ENCODE data around the gene FAP.
A peak's percentile ranks its signal among the peaks of the same experiment; 100 is the strongest.

Gene FAP, protein sequence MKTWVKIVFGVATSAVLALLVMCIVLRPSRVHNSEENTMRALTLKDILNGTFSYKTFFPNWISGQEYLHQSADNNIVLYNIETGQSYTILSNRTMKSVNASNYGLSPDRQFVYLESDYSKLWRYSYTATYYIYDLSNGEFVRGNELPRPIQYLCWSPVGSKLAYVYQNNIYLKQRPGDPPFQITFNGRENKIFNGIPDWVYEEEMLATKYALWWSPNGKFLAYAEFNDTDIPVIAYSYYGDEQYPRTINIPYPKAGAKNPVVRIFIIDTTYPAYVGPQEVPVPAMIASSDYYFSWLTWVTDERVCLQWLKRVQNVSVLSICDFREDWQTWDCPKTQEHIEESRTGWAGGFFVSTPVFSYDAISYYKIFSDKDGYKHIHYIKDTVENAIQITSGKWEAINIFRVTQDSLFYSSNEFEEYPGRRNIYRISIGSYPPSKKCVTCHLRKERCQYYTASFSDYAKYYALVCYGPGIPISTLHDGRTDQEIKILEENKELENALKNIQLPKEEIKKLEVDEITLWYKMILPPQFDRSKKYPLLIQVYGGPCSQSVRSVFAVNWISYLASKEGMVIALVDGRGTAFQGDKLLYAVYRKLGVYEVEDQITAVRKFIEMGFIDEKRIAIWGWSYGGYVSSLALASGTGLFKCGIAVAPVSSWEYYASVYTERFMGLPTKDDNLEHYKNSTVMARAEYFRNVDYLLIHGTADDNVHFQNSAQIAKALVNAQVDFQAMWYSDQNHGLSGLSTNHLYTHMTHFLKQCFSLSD

DNA sequence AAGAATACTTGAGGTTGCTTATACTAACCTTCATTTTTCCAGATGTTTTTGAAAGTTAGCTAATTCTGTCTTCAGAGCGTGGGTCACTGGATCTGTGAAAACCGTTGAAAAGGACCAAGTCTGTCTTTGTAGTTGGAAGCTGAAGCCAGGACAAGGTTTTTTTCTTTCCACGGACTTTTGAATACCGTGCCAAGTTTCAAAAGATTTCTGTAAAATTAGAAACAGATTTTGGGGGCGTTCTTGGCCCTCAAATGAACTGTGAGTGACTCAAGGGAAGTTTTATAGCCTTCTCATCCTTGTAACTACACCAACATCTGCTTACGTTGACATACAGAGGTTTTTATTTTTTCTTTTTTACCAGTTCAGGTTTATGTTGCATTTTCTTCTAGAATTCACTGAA lies at the start of gene FAP:
Gene FAP, minus strand, starts transcription at position 152 of the 400 bp plus-strand sequence. Its CDS starts 118 bp downstream, at position 34.
- no peak for DNase-seq (ENCODE audit: low spot score)

DNA sequence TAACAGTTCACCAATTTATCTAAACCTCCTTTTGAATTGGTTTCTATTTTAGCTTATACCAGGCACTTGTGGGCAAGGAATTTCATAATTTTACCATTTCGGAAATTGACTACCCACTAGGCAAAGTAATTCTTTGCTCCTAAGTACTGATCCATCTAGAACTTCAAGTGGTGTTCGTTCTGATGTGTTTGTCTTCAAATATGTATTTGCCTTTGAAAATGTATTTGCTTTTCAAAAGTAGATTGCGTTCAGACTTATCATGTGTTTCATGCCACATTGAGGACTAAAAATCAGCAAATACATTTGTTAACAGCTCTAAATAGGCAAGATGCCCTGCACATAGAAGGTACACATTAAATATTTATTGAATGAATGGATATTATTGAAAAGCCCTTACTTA lies 48.5 kb upstream of the FAP start:
- DNase-seq (ENCODE audit: low spot score): no peak

DNA sequence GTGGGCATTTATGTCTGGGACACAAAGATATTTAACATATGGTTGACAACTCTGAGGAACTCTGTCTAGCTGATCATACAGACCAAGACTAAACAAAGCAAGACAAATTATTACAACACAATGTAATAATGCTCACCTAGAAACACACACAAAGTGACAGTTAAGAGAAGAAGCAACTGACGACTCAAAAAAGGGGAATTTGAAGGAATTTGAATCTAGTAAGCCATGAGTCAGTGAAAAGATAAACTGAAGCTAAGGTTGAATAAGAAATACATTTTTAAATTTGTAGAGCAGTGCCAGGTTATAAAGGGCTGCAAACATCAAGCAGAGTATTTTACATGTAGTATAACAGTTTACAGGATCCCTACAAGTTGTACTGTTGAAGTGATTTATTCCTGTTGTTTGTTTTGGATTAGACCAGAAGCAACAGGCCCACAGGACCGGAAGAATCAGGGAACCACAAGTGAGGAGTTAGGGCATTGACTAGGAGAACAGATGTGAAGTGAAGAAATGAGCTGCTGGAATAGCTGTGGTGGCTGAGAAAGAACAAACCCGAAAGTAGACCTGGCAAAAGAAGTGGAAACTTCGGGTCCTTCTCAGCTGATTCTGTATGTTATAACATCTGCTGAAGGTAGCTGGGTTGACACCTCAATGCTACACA lies 39.6 kb upstream of the FAP start:
- no peak for DNase-seq (ENCODE audit: low spot score)

DNA sequence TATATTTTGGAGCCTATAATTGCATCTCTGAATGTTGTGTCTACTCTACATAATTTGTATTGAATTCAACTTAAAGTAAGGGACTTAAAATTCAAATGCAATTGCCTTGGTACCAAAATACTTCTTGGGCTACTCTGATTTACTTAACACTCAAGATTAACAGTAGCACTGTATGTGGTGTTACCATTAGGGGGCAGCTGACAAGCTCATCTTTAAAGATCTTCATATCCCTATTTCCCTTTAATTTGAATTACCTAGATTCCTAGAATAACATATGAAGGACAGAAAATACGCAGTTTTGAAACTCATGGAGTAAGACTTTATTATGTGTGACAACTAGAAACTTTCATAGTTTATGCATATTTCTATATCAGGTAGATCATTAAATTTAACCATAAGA lies 37.4 kb upstream of the FAP start:
- DNase-seq (ENCODE audit: low spot score): no peak

DNA sequence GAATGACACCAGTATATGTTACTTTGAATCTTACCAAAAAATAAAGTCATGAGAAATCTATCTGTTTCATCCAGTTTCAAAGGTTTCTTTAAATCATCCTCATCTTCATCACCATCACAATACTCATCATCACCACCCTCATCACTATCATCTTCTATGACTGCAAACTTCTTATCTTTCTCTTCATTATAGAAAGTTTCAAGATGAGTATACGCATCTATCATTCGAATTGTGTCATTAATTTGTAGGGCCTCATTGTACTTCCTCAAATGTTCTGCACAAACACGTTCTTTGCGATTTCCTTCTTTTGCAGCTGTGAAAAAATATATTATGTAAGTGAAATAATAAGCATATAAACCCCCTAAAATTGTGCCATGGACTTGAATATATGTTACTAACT lies 34.1 kb upstream of the FAP start:
- DNase-seq (ENCODE audit: low spot score): no peak

DNA sequence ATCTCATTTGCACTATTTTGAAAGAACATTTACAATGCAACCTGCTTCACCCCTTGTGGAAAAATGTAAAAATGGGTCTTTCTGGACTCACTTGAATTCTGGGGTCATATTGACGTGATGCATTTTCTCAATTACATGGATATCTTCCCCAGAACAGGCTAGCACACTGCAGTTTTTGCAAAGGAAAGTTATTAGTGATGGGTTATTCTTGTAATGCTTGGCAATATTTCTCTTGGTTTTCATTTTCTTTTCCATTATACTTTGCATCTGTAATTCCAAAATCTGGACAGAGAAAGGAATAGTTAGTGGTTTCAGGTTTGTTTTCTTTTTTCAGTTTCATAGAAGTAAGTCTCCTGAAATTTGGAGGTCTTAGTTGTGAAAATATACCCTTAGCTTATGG lies 24.8 kb upstream of the FAP start:
- no peak for DNase-seq (ENCODE audit: low spot score)

DNA sequence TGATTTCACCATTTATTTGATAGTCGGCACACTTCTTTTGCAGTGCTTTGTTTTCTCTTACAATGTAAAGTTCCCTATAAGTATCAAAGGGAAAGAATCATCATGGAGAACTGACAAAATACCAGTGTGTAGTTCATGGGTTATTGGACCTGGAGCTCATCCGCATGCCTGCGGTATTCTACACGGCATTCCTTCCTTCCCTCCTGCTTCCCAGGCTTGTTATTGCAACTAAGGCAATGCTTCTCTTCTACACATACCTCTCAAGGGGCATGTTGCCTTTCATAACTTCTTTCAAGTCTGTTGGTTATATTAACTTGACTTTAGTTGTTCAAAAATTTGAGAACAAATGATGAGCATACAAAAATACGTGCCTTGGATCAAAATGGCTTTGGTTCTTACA lies 24.3 kb upstream of the FAP start:
- no peak for DNase-seq (ENCODE audit: low spot score)

DNA sequence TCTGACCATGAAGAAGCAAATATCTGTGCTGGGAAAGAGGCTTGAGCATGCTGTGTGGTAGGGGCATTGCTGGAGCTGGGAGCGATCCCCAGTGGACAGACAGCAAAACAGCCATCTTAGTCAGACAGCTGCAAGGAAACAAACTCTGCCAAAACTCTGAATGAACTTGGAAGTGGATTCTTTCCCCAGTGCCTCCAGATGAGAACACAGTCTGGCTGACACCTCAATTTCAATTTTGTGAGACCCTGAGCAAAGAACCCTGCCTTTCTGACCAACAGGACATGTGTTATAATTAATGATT lies 23.2 kb upstream of the FAP start:
- no peak for DNase-seq (ENCODE audit: low spot score)

DNA sequence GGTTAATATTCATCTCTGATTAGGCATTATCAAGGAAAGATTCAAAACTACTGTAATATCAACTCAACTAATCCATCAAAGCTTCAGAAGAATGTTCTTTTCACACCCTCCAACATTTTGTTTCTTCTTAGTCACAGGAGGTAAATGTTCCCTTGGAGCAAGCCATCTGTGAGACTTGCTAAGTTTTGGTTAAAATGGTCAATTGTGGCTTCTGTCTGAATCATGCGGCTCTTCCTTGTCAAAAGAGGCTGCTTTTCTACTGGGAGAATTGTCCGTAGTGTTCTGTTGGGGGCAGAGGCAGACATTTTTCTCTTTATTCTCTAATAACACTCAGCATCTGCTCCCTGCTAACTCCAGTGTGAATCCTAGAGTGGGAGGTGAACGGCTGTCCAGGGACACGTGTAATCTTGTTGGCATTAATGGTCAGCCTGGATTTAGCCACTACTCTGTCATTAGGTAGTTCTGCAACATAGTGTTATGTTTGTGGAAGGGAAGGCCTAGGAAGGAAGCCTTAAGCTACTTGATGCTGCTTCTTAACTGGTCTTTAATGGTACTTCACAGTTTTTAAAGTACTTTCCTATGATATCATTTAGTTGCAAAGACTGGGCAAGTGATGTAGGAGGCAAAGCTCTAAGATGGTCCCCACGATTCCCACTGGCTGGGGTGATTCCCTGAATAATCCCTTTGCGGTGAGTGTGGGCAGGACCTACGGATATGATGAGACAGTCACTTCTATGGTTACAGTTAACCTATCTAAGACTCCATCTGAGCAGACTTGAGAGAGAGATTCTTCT lies 22.6 kb upstream of the FAP start:
- no peak for DNase-seq (ENCODE audit: low spot score)

DNA sequence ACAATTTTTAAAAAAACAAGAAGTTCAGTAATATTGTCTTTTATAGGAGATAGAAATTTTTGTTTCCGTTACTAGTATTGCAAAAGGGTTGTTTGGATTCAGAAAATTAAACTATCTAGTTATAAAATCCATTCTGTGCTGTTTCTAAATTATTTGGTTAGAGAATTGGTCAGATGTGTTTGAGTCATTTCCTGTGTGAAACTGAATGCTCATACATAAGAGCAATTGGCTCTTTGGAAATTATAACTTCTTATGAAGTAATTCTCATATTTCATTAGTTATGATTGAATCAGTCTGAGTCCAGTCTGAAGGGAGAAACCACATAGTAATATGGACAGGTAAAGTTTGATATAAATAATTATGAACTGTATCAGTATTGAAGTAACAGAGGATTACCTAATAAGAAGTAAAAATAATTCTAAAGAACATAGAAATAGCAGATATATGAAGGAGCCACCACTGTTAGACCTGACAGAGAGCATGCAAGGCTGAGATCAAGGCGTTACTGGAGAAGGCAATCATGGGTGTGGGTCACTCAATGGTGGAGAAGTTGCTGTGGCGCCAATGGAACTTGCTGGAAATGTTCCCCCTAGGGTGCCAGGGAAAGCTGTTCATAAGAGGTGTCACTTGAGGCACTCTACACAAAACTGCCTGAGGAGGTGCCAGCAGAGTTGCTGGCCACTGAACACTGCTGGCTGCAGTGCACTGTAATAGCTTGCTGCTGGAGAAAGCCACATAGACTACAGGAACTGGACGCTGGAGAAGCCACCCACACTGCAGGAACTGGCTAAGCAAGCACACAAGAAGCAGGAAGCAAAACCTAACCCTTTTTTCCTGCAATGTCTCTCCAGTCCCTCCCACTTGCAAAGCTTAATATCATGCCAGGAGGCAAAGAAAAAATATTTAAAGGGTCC lies 18.0 kb upstream of the FAP start:
- peak; percentile 13 for DNase-seq (ENCODE audit: low spot score)

DNA sequence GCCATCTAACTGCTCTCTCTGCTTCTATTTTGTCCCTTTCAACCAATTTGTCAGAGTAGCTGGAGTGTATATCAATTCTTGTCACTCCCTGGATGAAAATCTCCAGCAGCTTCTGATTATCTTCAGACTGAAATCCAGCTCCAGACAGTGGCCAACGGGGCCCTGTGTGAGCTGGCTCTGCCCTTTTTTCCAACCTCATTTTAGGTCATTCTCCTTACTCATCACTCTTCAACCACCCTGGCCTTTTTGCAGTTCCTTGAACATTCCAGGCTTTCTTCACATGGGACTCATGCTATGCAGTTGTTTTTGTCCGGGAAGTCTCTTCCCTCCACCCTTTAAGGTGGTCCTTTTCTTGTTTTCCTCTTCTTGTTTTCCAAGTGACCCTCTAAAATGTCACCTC lies 15.4 kb upstream of the FAP start:
- DNase-seq (ENCODE audit: low spot score): no peak

DNA sequence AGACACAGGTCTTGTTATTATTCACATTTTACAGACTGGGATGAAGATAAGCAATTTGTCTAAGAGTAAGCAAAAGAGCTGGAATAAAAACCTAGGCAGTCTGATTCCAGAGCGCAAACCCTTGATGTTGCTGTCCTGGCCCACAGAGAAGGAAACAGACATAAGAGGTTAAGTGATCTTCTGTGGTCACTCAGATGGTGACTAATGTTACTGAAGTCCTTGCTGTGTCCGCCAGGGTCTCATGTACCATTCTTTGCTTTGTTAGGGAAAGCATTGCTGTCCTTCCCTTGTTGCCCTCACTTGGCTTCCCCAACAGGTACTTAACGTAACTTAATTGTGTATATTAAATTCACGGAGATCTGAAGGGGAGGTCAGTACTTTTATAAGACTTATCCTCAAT lies 14.9 kb upstream of the FAP start:
- no peak for DNase-seq (ENCODE audit: low spot score)

DNA sequence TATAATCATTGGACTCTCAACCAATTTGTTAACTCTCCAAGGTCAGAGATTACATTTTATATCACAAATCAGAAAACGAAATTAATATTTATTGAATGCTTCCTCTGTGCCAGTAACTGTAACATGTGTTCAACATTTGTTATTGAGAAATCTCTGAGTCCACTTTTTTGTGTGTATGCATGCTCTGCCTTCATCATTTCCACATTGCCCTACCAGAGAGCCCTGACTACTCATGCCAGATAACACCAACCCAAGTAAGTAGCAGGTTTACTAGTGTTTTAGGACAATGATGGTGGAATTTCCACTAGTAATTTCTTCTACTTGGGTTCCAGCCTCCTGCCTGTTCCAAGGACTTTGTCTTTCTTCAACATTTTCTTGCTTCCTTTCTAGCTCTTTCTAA lies 14.2 kb upstream of the FAP start:
- DNase-seq (ENCODE audit: low spot score): no peak

DNA sequence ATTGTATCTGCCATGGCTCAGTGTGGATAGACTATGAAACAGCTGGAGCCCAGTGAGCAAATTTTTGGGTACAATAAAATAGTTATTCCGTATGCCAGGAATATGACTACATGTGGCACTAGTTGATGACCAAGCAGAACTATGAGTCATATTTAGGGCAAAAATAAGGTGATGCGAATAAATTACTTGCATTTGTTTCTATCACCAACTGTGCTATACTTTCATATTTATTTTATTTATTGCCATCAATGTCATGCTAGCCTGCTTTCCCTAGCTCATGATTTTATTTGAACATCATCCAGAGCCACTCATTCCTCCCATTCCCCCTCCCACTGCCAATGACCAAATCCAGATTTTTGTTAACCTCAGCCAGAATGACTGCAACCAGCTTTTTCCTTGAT lies 13.3 kb upstream of the FAP start:
- DNase-seq (ENCODE audit: low spot score): no peak

DNA sequence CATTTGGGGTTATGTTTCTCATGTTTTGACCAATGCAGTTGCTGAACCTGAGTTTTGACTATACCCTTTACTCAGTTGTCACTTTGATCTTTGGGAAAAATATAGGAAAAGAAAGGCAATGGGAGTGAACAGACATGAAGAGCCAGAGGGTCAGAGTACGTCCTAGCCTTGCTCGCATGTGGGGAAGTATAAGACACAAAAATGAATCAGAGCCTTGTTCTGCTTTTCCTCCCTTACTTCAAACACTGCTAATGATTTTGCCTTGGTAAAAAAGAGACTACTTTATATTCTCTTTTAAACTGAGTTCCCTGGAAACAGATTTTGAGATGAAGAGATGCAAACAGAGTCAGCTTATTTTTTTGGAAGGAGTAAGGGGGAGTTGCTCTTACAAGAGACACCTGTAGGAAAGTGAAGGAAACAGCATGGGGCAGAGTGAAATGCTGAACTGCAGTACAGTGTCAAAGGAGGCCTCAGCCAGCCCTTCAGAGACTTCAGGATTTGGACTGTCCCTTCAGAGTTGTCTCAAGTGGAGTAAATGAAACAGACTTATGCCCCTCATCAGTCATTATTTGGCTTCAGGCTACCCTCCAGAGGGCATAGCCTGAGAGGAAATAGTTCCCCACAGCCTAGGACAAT lies 11.1 kb upstream of the FAP start:
- DNase-seq (ENCODE audit: low spot score): no peak

DNA sequence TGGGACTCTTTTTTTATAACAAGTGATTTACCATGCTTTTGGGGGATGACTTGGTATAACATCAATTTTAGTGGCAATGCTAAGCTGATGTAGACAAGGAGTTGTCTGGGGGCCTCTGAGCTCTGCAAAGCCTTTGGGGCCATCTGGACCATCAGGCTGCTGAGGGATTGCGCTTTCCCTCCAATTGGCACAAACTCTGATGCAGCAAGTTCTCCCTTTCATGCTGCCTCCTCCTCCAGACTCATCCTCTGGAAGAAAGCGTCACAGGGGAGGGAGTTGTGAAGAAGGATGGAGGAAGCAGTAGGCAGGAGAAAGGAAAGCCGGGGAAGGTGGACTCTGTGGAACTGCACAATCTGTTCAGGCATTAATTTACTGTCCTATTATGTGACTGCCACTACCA lies 10.2 kb upstream of the FAP start:
- DNase-seq (ENCODE audit: low spot score): no peak

DNA sequence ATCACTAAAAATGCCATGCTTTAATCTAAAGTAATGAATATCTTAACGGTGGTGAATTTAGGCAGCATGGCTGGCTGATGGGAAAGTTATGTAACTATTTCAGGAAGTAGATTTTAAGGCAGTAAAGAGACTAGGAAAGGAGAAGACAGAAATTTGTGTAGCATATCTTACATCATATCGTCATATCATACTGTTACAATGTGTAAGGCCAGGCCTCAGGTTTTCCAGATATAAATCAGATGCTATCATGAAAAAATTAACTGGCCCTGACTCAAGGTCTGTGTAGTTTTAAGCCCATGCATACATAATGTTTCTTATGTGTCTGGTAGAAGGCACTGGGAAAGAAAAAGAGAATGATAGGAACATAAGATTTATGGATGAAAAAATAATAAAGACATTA lies 8.9 kb upstream of the FAP start:
- no peak for DNase-seq (ENCODE audit: low spot score)

DNA sequence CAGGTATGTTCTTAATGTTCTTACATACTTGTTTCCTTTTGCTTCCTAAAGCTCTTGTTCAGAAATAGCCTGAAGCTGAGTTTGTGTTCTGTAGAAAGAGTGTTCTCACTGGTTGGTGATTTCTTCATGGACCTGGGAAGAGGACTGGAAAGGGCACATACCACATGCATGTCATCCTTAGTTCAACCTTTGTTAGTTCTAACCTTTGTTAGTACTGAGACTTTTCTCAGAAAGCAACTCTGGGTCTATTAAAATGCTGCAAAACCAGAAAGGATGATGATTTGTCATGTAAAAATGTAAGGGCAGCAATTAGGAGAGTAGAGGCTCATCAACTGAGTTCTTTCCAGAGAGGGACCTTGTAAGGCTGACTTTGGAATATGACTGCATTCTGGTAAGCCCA lies 2.5 kb upstream of the FAP start:
- no peak for DNase-seq (ENCODE audit: low spot score)

DNA sequence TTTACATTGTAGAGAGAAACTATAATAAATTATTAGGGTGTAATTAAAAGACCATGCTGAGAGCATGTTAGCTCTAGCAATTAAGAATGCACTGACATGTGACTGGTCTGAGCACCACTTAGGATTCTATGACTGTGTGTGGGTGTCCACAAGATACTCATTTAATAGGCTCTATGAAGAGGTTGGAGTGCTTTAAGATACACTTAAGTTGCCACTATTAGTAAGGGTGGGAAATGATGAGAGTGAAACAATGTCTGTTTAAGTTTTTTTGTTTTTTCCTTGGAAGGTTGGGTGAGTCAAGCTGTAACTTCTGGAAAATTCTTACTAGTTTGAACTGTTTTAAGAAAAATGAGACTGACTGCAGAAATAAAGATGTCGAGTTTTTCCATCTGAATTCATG lies 1.8 kb upstream of the FAP start:
- no peak for DNase-seq (ENCODE audit: low spot score)

DNA sequence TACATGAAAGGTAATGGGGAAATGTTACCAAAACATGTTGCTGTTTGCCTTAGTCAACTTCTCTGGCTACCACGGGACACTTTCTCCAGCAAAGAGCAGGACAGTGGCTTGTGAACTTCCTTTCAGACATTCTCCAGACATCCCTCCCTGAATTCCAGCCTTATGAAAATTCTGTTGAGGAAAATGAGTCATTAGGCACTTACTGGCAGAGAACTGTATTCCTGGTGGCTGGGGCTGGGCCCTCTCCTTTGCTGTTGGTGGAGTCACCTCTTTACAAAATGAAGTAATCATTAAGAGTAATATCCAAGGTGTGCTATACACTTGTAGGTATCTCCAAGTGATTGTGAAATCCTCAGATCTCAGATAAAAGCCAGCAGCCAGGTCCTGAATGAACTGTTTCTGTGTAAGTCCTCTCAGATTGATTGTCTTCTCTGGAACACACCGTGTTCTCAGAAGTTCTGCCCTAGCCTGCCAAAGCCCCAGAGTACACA lies 1.3 kb upstream of the FAP start:
- DNase-seq (ENCODE audit: low spot score): no peak

DNA sequence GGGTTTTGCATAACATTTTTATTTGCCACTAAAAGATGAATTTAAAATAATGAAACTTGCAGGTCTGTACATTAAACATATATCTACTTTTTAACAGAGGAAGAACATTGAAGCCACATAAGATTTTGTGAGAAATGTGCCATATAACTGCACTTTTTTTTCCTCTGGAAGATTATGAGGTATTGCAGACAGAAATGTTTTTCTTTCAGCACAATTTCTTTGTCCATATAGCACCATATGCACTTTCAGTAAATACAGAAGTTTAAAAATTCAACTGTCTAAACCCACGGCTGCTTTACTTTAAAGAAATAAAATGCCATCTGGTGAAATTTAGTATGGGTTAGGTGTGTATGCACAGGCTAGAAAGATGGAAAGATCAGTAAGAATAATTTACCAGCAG lies 470 bp upstream of the FAP start:
- DNase-seq (ENCODE audit: low spot score): no peak
